T-helper 2 cell treated with Interferon-gamma antibody and Interleukin-4, amounts not matched to agents 5 μg/mL and 100 μg/mL, for 36 hours (primary cell): ENCODE data around the gene KLHL14.
"Not testable (repeated sequence)": the region's sequence is repeated elsewhere in the genome, so short reads cannot be mapped to it uniquely, and the experiment has no call there.

Experiments
- DNase-seq: peaks from one replicate; pipeline ENCODE4 v3.0.0; 2021; ENCODE audit warnings: low spot score
- H3K27ac Mint-ChIP-seq: one replicate; pipeline ENCODE4 v1.8.0; 2021; ENCODE audit warnings: mild to moderate bottlenecking, mixed read lengths
- H3K27me3 Mint-ChIP-seq: one replicate; pipeline ENCODE4 v1.8.0; 2021; ENCODE audit warnings: low read depth, mixed read lengths
- H3K36me3 Mint-ChIP-seq: one replicate; pipeline ENCODE4 v1.8.0; 2021; ENCODE audit warnings: low read depth, mixed read lengths
- H3K4me1 Mint-ChIP-seq: one replicate; pipeline ENCODE4 v1.8.0; 2021; ENCODE audit warnings: low read depth, mixed read lengths
- H3K4me3 Mint-ChIP-seq: one replicate; pipeline ENCODE4 v1.8.0; 2022; ENCODE audit warnings: mild to moderate bottlenecking, moderate library complexity, mixed read lengths
- H3K9me3 Mint-ChIP-seq: one replicate; pipeline ENCODE4 v1.8.0; 2021; ENCODE audit warnings: mixed read lengths

KLHL14 gene

GRCh38 chr18:32772581-32773381 lies at the start of gene KLHL14:
Gene KLHL14 (minus strand): TSS chr18:32773023. CDS start chr18:32770591, 2,432 bp downstream.
- Mint-ChIP-seq H3K27ac (no peak within 1 kb of the TSS), H3K4me1 (no peaks in the 10 kb centered on the region), H3K36me3 (no peaks in the 10 kb centered on the region), H3K9me3 (no peaks in the 10 kb centered on the region), H3K27me3 (peaks cover 51% of the 10 kb centered on the region), H3K4me3 (no peak within 1 kb of the TSS)
- DNase-seq, result no peak

- H3K9me3 Mint-ChIP-seq, result no peaks in the 10 kb centered on the region
- no peaks in the 10 kb centered on the region for H3K27me3 Mint-ChIP-seq
- no peaks in the 10 kb centered on the region for H3K4me1 Mint-ChIP-seq
- H3K27ac Mint-ChIP-seq, result no peak overlapping the region
- no peak overlapping the region for H3K4me3 Mint-ChIP-seq
- H3K36me3 Mint-ChIP-seq, result no peaks in the 10 kb centered on the region
- no peak for DNase-seq
These were observed 49.4 kb upstream of the KLHL14 start for GRCh38 chr18:32822197-32822596.

- Mint-ChIP-seq H3K27me3 (no peaks in the 10 kb centered on the region), H3K27ac (no peak overlapping the region), H3K4me3 (no peak overlapping the region), H3K4me1 (no peaks in the 10 kb centered on the region), H3K9me3 (no peaks in the 10 kb centered on the region), H3K36me3 (no peaks in the 10 kb centered on the region)
- DNase-seq, result no peak
These were observed 43.1 kb upstream of the KLHL14 start for GRCh38 chr18:32815881-32816280.

- Mint-ChIP-seq H3K27me3 (no peaks in the 10 kb centered on the region), H3K4me1 (no peaks in the 10 kb centered on the region), H3K9me3 (no peaks in the 10 kb centered on the region), H3K4me3 (no peak overlapping the region), H3K27ac (no peak overlapping the region), H3K36me3 (no peaks in the 10 kb centered on the region)
- DNase-seq, result no peak
These were observed 39.5 kb upstream of the KLHL14 start for GRCh38 chr18:32812342-32812741.

GRCh38 chr18:32810314-32810713 lies 37.5 kb upstream of the KLHL14 start:
- DNase-seq, result no peak
- Mint-ChIP-seq H3K36me3 (no peaks in the 10 kb centered on the region), H3K4me3 (no peak overlapping the region), H3K27me3 (no peaks in the 10 kb centered on the region), H3K9me3 (no peaks in the 10 kb centered on the region), H3K27ac (no peak overlapping the region), H3K4me1 (no peaks in the 10 kb centered on the region)

- DNase-seq, result no peak
- Mint-ChIP-seq H3K27ac (no peak overlapping the region), H3K27me3 (no peaks in the 10 kb centered on the region), H3K36me3 (no peaks in the 10 kb centered on the region), H3K4me3 (no peak overlapping the region), H3K9me3 (no peaks in the 10 kb centered on the region), H3K4me1 (no peaks in the 10 kb centered on the region)
These were observed 32.5 kb upstream of the KLHL14 start for GRCh38 chr18:32805354-32805753.

GRCh38 chr18:32804134-32804888 lies 31.5 kb upstream of the KLHL14 start:
- no peaks in the 10 kb centered on the region for H3K36me3 Mint-ChIP-seq
- no peak overlapping the region for H3K4me3 Mint-ChIP-seq
- H3K9me3 Mint-ChIP-seq, result no peaks in the 10 kb centered on the region
- no peaks in the 10 kb centered on the region for H3K4me1 Mint-ChIP-seq
- no peak overlapping the region for H3K27ac Mint-ChIP-seq
- no peaks in the 10 kb centered on the region for H3K27me3 Mint-ChIP-seq
- DNase-seq, result no peak

- no peaks in the 10 kb centered on the region for H3K4me1 Mint-ChIP-seq
- no peaks in the 10 kb centered on the region for H3K9me3 Mint-ChIP-seq
- no peak for DNase-seq
- H3K36me3 Mint-ChIP-seq, result no peaks in the 10 kb centered on the region
- no peak overlapping the region for H3K27ac Mint-ChIP-seq
- H3K27me3 Mint-ChIP-seq, result no peaks in the 10 kb centered on the region
- no peak overlapping the region for H3K4me3 Mint-ChIP-seq
These were observed 30.7 kb upstream of the KLHL14 start for GRCh38 chr18:32803568-32803967.

- no peak for DNase-seq
- Mint-ChIP-seq H3K36me3 (no peaks in the 10 kb centered on the region), H3K4me1 (no peaks in the 10 kb centered on the region), H3K27ac (no peak overlapping the region), H3K27me3 (no peaks in the 10 kb centered on the region), H3K9me3 (peaks cover 2% of the 10 kb centered on the region), H3K4me3 (no peak overlapping the region)
These were observed 30.0 kb upstream of the KLHL14 start for GRCh38 chr18:32802591-32803451.

GRCh38 chr18:32801228-32801627 lies 28.4 kb upstream of the KLHL14 start:
- Mint-ChIP-seq H3K4me3 (no peak overlapping the region), H3K4me1 (no peaks in the 10 kb centered on the region), H3K9me3 (peaks cover 4% of the 10 kb centered on the region), H3K27ac (no peak overlapping the region), H3K27me3 (no peaks in the 10 kb centered on the region), H3K36me3 (no peaks in the 10 kb centered on the region)
- no peak for DNase-seq

- no peaks in the 10 kb centered on the region for H3K4me1 Mint-ChIP-seq
- H3K27me3 Mint-ChIP-seq, result no peaks in the 10 kb centered on the region
- H3K27ac Mint-ChIP-seq, result no peak overlapping the region
- no peak overlapping the region for H3K4me3 Mint-ChIP-seq
- H3K9me3 Mint-ChIP-seq, result peaks cover 4% of the 10 kb centered on the region
- no peak for DNase-seq
- no peaks in the 10 kb centered on the region for H3K36me3 Mint-ChIP-seq
These were observed 25.6 kb upstream of the KLHL14 start for GRCh38 chr18:32798209-32798960.

- not testable (repeated sequence) for H3K4me1 Mint-ChIP-seq, H3K4me3 Mint-ChIP-seq, H3K27me3 Mint-ChIP-seq, H3K9me3 Mint-ChIP-seq, DNase-seq, H3K27ac Mint-ChIP-seq, H3K36me3 Mint-ChIP-seq
These were observed 21.8 kb upstream of the KLHL14 start for GRCh38 chr18:32794667-32795066.

GRCh38 chr18:32779010-32779409 lies 6.2 kb upstream of the KLHL14 start:
- Mint-ChIP-seq H3K27me3 (peaks cover 8% of the 10 kb centered on the region), H3K9me3 (no peaks in the 10 kb centered on the region), H3K4me3 (no peak overlapping the region), H3K4me1 (no peaks in the 10 kb centered on the region), H3K36me3 (no peaks in the 10 kb centered on the region), H3K27ac (no peak overlapping the region)
- DNase-seq, result no peak
